NK-92 treated with Interleukin-12 subunit alpha and Interleukin-12 subunit beta, amount 100 ng/mL, for 24 hours (cell line): ENCODE results near the gene GRIP2.

Source experiments
- DNase-seq: peaks from one replicate; lab custom pipeline; 2025; lab: John Stamatoyannopoulos, UW

Gene GRIP2

DNA sequence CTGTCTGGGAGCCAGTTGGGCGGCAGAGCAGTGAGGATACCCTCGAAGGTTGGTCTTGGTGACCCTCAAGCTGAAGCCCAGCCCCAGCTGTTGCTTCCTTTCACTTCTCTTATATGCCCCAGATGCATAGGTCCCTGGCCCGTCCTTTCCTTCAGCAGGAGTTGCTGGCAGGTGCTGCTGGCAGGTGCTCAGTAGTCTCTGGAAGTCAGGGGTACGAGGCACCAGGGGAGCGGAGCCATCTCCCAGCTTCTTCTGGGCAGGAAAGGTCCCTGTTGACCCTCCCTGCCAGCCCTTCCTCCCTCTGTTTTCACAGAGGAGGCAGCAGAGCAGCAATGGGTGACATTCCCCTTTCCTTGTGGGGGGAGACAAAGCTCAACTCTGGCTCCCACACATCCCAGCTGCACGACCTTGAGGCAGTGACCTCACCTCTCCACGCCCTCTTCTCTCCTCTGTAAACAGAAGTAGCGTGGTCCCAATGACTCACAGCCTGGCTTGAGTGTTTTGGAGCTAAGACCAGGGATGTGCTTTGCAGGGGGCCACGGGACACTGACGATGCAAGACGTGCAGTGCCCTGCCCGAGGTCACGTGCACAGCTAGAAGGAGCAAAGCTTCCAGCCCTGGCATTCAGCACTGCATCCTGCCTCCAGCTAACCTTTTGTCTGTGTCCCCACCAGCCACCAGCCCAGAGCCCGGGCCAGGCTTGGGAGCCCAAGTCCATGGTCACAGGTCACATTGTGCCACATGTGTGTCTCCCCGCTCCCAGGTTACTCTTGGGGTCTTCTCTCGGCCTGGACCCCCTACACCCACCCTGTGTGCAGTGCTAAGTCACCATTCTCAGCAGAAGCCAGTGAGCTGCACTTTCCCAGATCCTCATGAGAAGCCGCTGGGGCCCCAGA is 88.0 kb downstream of the GRIP2 start:
- no peak for DNase-seq

DNA sequence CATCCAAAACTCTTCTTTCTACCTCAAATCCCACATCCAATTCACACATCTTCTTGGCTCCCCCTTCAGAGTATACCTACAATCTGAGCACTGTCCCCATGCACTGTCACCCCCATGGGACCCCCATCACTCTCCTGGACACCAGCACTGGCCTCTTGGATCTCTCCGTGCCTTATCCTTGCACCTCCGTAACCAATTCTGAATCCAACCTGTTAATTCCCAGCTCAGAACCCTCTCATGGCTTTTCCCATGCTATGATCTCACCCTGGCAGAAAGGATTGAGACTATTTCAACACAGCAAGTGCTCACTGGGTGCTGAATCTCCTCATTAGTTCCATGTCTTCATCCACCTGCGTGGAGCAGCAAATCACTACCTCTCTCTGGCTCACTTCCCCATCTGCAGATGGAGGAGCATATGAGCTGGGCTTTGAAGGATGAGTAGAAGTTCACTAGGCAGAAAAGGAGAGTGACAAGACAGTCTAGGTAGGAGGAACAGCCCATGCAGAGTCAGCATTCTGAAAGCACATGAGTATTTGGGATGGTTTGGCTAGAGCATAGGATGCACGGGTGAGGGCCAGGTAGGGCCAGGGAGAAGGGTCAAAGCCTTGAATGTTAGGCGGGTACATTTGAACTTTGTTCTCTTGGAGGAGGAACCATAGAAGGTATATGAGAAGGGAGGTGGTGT is 89.1 kb downstream of the GRIP2 start:
- no peak for DNase-seq

DNA sequence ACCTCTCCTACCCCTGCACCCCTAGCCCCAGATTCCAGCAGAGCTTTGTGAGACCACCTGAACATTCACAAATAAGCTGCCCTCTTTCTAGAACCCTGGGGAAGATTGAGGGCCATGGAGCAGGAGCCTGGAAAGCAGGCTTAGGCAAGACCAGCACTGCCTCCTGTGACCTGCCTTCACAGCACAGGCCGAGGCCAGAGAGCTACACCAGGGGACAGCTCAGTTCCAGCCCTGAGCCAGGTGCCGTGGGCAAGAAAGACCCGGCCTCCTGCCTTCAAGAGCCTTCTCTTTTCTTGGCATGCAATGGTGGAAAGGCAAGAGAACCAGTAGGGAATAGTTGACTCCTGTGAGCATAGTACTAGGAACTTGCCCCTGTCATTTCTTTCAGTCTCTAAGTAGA is 89.6 kb downstream of the GRIP2 start:
- DNase-seq = no peak

GRCh38 chr3:14448756-14449727 is 91.1 kb downstream of the GRIP2 start:
- no peak for DNase-seq

- no peak for DNase-seq
These were observed 92.1 kb downstream of the GRIP2 start for GRCh38 chr3:14448063-14448462.

DNA sequence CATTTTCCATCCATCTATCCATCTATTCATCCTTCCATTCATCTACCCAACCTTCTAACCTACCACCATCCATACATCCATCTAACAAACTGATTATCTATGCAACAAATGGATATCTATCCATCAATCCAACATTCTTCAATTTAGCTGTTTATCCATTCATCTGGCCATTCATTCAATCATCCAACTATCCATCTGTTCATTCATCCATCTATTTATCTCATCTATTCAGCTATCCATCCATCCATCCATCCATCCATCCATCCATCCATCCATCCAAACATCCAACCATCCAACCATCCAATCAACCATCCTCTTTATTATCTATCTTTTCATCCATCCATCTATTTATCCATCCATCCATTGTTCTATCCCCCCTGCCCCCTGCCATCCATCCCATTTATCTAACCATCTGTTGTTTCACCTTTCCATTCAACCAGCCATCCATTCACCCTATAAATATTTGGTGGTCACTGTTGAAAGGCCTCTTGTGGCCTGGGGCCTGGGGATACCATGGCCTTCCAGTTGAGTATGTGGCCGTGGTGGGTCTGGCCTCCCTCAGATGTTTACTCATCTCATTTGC is 93.1 kb downstream of the GRIP2 start:
- DNase-seq = no peak

DNA sequence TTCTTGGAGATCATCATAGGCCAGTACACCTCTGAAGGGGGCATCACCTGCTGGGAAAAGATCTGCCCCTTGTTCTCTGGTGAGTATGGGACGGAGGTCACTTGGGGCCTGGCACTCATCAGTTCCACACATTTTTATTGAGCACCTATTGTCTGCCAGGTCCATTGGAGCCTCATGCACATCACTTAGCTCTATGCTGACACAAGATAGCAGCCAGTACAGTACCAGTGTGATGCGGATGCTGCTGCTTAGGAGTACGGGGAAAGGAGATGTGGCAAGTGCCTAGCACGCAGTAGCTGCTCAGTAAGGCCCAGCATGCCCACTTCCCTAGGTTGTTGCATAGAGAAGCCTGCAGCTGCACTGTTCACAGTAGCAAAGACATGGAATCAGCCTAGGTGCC is 94.4 kb downstream of the GRIP2 start:
- DNase-seq = no peak

DNA sequence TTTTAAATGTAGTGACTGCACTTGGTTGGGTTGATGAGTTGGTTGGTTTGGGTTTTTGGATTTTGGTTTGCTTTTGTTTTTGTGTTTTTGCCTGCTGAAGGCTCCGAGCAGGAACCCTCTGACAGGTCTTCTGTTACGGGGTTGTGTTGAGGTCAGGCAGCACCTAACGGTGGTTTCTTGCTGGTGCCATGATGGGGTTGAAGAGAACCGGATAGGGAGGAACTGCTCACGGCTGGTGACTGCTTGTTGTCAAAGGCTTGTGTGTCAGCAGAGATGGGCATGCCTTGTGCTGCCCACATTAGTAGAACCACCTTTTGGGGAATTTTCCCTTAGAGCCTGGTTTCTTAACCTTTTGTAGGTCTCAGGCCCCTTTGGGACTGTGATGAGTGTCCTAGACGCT is 95.8 kb downstream of the GRIP2 start:
- no peak for DNase-seq

DNA sequence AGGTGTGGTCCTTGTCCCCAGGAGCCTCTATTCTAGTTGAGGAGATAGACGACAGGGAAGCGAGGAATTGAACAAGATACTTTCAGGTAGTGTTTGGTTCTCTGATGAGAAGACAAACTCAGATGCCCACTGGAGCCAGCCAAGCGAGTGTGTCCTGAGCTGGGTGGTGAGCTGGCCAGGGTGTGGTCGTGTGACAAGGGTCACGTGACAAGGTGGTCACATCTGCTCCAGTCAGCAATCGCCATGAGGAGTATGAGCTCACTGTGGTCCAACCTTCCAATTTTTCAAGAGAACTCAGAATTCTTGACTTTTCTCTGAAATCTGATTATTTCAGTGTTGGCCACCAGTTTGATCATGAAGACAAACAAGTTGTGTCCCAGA is 98.2 kb downstream of the GRIP2 start:
- no peak for DNase-seq

GRCh38 chr3:14441240-14441919 is 98.8 kb downstream of the GRIP2 start:
- DNase-seq = no peak

- DNase-seq = no peak
These were observed 99.5 kb downstream of the GRIP2 start for GRCh38 chr3:14440531-14441239.

DNA sequence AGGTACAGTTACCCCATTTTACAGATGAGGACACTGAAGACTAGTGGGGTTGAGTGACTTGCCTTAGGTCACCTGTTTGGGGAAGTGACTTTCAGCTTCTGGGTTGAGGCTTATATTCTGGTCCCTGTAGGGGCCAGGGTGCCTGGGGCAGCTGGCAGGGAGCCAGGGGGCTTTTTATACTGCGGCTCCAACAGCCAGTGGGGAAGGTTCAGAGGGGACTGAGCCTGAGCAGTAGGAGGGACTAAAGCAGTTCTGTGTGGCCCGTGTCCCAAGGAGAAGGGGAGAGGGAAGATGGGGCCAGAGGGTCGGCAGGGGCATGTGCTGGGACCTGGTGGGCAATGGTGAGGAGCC is 100.0 kb downstream of the GRIP2 start:
- DNase-seq = no peak

- no peak for DNase-seq
These were observed 100.5 kb downstream of the GRIP2 start for GRCh38 chr3:14439501-14440167.
